WTC11 (cell line): ENCODE measurements around the gene C9orf72. TPM values are rescaled to one million over a fixed set of nuclear protein-coding genes. Genes with fewer than 3 reads are reported as not detected.

Experiments
- ATAC-seq: fragments of 200-7000 bp; cut with Tn5 transposase; 2 replicates; pipeline ENCODE4 v1.10.0; 2021; ENCODE audit warnings: mild to moderate bottlenecking, moderate library complexity
- CTCF ChIA-PET: fragments of 300-600 bp; sonication (Branson Sonifier 250); formaldehyde crosslinking; loops from one replicate; lab custom pipeline; 2021; ENCODE audit warnings: antibody characterized with exemption; lab: Charles Lee
- POLR2A ChIA-PET: fragments of 350-600 bp; sonication (Branson Sonifier 250); formaldehyde crosslinking; loops from one replicate; lab custom pipeline; 2021; ENCODE audit warnings: antibody characterized with exemption; lab: Charles Lee
- DNase-seq: peaks from one replicate; pipeline ENCODE4 v3.0.0; 2021; ENCODE audit warnings: low spot score
- H3K27ac Mint-ChIP-seq: 2 replicates; pipeline ENCODE4 v1.8.0; 2021; ENCODE audit warnings: mixed read lengths
- H3K27me3 Mint-ChIP-seq: 2 replicates; pipeline ENCODE4 v1.8.0; 2021; ENCODE audit warnings: low read depth, mild to moderate bottlenecking, moderate library complexity, mixed read lengths
- H3K36me3 Mint-ChIP-seq: 2 replicates; pipeline ENCODE4 v1.8.0; 2021; ENCODE audit warnings: mixed read lengths
- H3K4me1 Mint-ChIP-seq: 2 replicates; pipeline ENCODE4 v1.8.0; 2022; ENCODE audit warnings: mixed read lengths
- H3K4me3 Mint-ChIP-seq: 2 replicates; pipeline ENCODE4 v1.8.0; 2021; ENCODE audit warnings: mild to moderate bottlenecking, moderate library complexity, mixed read lengths
- H3K9me3 Mint-ChIP-seq: 2 replicates; pipeline ENCODE4 v1.8.0; 2021; ENCODE audit warnings: mixed read lengths
- CBFB ChIP-seq: sonication (generic); formaldehyde crosslinking; IDR thresholded peaks from 2 replicates; pipeline ENCODE4 v1.8.1; 2022; ENCODE audit warnings: mild to moderate bottlenecking, low read depth, missing genetic modification reagents
- CREM ChIP-seq: sonication (generic); formaldehyde crosslinking; IDR thresholded peaks from 2 replicates; pipeline ENCODE4 v1.8.1; 2022; ENCODE audit warnings: mild to moderate bottlenecking, missing genetic modification reagents, moderate library complexity
- FOXK1 ChIP-seq: sonication (generic); formaldehyde crosslinking; IDR thresholded peaks from 2 replicates; pipeline ENCODE4 v1.8.0; 2022; ENCODE audit warnings: mild to moderate bottlenecking, moderate library complexity, missing genetic modification reagents
- FOXP1 ChIP-seq: sonication (generic); formaldehyde crosslinking; IDR thresholded peaks from 2 replicates; pipeline ENCODE4 v1.8.0; 2022; ENCODE audit warnings: missing genetic modification reagents, mild to moderate bottlenecking, moderate library complexity, borderline replicate concordance
- GRHL2 ChIP-seq: fragments of 250-450 bp; sonication (Bioruptor Pico); IDR thresholded peaks from 2 replicates; pipeline ENCODE4 v1.8.0; 2022; ENCODE audit warnings: mild to moderate bottlenecking, moderate library complexity; ENCODE audit not compliant: insufficient replicate concordance, severe bottlenecking
- GTF2I ChIP-seq: fragments of 250-450 bp; sonication (Bioruptor Pico); conservative IDR thresholded peaks from 2 replicates; pipeline ENCODE4 v1.4.0; 2021; ENCODE audit warnings: mild to moderate bottlenecking
- JAZF1 ChIP-seq: fragments of 250-450 bp; sonication (Bioruptor Pico); IDR thresholded peaks from 2 replicates; pipeline ENCODE4 v1.9.0; 2021; ENCODE audit warnings: moderate library complexity, mild to moderate bottlenecking, inconsistent platforms
- JUN ChIP-seq: sonication (generic); formaldehyde crosslinking; IDR thresholded peaks from 2 replicates; pipeline ENCODE4 v1.8.0; 2023; ENCODE audit warnings: mild to moderate bottlenecking, missing genetic modification reagents
- KAT7 ChIP-seq: sonication (generic); formaldehyde crosslinking; IDR thresholded peaks from 2 replicates; pipeline ENCODE4 v1.8.1; 2023; ENCODE audit warnings: missing genetic modification reagents, mild to moderate bottlenecking, borderline replicate concordance
- MXD4 ChIP-seq: fragments of 250-450 bp; sonication (Bioruptor Pico); IDR thresholded peaks from 2 replicates; pipeline ENCODE4 v1.8.0; 2021; ENCODE audit warnings: mild to moderate bottlenecking, moderate library complexity, borderline replicate concordance
- MYBL2 ChIP-seq: sonication (generic); formaldehyde crosslinking; IDR thresholded peaks from 2 replicates; pipeline ENCODE4 v1.8.1; 2023; ENCODE audit warnings: mild to moderate bottlenecking, moderate library complexity, missing genetic modification reagents
- NR2C2 ChIP-seq: sonication (generic); formaldehyde crosslinking; IDR thresholded peaks from 2 replicates; pipeline ENCODE4 v1.8.0; 2022; ENCODE audit warnings: mild to moderate bottlenecking, missing genetic modification reagents
- TCF7 ChIP-seq: sonication (generic); formaldehyde crosslinking; IDR thresholded peaks from 2 replicates; pipeline ENCODE4 v1.8.0; 2022; ENCODE audit warnings: mild to moderate bottlenecking, low read depth, missing genetic modification reagents, moderate library complexity
- total RNA-seq: library from RNA; stranded (reverse); gene quantifications from 3 replicates; pipeline ENCODE4 v1.2.3, GENCODE V29; 2021
- TF ChIP-seq, protein P1 (sequence below): fragments of 250-450 bp; sonication (Bioruptor Pico); IDR thresholded peaks from 2 replicates; pipeline ENCODE4 v1.9.0; 2021; ENCODE audit warnings: mild to moderate bottlenecking, borderline replicate concordance
- TF ChIP-seq, protein P2 (sequence below): sonication (generic); formaldehyde crosslinking; IDR thresholded peaks from 2 replicates; pipeline ENCODE4 v1.8.1; 2023; ENCODE audit warnings: mild to moderate bottlenecking, missing genetic modification reagents, moderate library complexity
- TF ChIP-seq, protein P3 (sequence below): sonication (generic); formaldehyde crosslinking; IDR thresholded peaks from 2 replicates; pipeline ENCODE4 v1.8.0; 2022; ENCODE audit warnings: mild to moderate bottlenecking, missing genetic modification reagents
- TF ChIP-seq, protein P4 (sequence below): sonication (generic); formaldehyde crosslinking; IDR thresholded peaks from 2 replicates; pipeline ENCODE4 v1.8.0; 2022; ENCODE audit warnings: missing genetic modification reagents
- TF ChIP-seq, protein P5 (sequence below): fragments of 250-450 bp; sonication (Bioruptor Pico); IDR thresholded peaks from 2 replicates; pipeline ENCODE4 v1.9.0; 2021; ENCODE audit warnings: mild to moderate bottlenecking
- TF ChIP-seq, protein P6 (sequence below): sonication (generic); formaldehyde crosslinking; IDR thresholded peaks from 2 replicates; pipeline ENCODE4 v1.8.0; 2022; ENCODE audit warnings: mild to moderate bottlenecking, missing genetic modification reagents
- TF ChIP-seq, protein P7 (sequence below): sonication (generic); formaldehyde crosslinking; IDR thresholded peaks from 2 replicates; pipeline ENCODE4 v1.8.1; 2022; ENCODE audit warnings: low read depth, mild to moderate bottlenecking, moderate library complexity, missing genetic modification reagents, borderline replicate concordance

C9orf72 gene
- total RNA-seq, 1 experiment from 2014 or later, result 21.5 TPM

DNA sequence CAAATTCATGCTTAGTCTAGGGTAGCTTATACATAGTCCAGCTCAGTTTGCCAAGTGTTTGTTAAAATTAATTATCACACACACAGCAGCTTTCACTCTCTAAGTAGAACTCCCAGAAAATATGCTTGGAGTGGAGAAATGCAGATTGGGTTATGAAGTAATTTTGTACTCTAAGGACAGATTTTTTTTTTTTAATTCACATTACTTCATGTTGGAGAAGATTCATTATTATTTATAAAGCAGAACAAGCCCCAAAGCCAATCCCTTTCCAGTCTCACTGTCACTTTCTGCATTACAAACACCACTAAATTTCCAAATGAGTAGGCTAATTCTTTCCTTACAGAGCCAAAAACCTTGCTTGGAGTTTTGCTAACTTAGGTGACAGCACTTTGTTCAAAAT is 11.7 kb upstream of the C9orf72 start (continued):
- TF ChIP-seq, protein P1, sequence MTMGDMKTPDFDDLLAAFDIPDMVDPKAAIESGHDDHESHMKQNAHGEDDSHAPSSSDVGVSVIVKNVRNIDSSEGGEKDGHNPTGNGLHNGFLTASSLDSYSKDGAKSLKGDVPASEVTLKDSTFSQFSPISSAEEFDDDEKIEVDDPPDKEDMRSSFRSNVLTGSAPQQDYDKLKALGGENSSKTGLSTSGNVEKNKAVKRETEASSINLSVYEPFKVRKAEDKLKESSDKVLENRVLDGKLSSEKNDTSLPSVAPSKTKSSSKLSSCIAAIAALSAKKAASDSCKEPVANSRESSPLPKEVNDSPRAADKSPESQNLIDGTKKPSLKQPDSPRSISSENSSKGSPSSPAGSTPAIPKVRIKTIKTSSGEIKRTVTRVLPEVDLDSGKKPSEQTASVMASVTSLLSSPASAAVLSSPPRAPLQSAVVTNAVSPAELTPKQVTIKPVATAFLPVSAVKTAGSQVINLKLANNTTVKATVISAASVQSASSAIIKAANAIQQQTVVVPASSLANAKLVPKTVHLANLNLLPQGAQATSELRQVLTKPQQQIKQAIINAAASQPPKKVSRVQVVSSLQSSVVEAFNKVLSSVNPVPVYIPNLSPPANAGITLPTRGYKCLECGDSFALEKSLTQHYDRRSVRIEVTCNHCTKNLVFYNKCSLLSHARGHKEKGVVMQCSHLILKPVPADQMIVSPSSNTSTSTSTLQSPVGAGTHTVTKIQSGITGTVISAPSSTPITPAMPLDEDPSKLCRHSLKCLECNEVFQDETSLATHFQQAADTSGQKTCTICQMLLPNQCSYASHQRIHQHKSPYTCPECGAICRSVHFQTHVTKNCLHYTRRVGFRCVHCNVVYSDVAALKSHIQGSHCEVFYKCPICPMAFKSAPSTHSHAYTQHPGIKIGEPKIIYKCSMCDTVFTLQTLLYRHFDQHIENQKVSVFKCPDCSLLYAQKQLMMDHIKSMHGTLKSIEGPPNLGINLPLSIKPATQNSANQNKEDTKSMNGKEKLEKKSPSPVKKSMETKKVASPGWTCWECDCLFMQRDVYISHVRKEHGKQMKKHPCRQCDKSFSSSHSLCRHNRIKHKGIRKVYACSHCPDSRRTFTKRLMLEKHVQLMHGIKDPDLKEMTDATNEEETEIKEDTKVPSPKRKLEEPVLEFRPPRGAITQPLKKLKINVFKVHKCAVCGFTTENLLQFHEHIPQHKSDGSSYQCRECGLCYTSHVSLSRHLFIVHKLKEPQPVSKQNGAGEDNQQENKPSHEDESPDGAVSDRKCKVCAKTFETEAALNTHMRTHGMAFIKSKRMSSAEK (CRISPR knock-in tag), result no peak
- no peak for TF ChIP-seq JUN (CRISPR knock-in tag)
- TF ChIP-seq JAZF1 (CRISPR knock-in tag), result no peak
- no peak for TF ChIP-seq KAT7 (CRISPR knock-in tag)
- TF ChIP-seq, protein P2, sequence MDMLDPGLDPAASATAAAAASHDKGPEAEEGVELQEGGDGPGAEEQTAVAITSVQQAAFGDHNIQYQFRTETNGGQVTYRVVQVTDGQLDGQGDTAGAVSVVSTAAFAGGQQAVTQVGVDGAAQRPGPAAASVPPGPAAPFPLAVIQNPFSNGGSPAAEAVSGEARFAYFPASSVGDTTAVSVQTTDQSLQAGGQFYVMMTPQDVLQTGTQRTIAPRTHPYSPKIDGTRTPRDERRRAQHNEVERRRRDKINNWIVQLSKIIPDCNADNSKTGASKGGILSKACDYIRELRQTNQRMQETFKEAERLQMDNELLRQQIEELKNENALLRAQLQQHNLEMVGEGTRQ (CRISPR knock-in tag), result no peak

DNA sequence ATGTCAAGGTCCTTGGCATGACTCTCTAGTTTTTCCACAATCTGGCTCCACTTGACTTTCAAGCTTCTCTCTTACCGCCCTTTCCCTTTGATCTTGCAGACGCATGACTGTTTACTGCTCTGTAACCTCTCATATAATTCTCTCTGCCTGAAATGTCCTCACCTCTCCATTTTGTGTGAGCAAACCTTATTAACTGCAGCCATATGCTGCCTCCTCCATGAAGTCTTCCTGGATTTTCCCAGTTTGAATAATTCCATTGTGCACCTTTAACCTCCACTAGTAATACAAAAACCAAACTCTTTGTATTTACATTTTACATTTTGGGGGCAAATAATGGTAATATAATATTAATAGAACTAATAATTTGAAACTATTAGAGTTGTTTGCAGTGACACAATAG is 9.5 kb upstream of the C9orf72 start:
- Mint-ChIP-seq H3K36me3 (peaks cover 11% of the 10 kb centered on the region), H3K4me3 (no peak overlapping the region), H3K27ac (no peak overlapping the region), H3K9me3 (peaks cover 17% of the 10 kb centered on the region), H3K4me1 (no peaks in the 10 kb centered on the region), H3K27me3 (peaks cover 3% of the 10 kb centered on the region; the same call in 1 of the 2 replicates)
- POLR2A ChIA-PET, result no interaction called here
- ATAC-seq, result no peak
- CTCF ChIA-PET, result no interaction called here
- no peak for DNase-seq
- TF ChIP-seq NR2C2 (CRISPR knock-in tag) (no peak), CREM (CRISPR knock-in tag) (no peak), TCF7 (CRISPR knock-in tag) (no peak), FOXK1 (CRISPR knock-in tag) (no peak), GRHL2 (CRISPR knock-in tag) (no peak), GTF2I (CRISPR knock-in tag) (no peak), MXD4 (CRISPR knock-in tag) (no peak), CBFB (no peak), MYBL2 (CRISPR knock-in tag) (no peak), FOXP1 (CRISPR knock-in tag) (no peak)
- TF ChIP-seq, protein P3, sequence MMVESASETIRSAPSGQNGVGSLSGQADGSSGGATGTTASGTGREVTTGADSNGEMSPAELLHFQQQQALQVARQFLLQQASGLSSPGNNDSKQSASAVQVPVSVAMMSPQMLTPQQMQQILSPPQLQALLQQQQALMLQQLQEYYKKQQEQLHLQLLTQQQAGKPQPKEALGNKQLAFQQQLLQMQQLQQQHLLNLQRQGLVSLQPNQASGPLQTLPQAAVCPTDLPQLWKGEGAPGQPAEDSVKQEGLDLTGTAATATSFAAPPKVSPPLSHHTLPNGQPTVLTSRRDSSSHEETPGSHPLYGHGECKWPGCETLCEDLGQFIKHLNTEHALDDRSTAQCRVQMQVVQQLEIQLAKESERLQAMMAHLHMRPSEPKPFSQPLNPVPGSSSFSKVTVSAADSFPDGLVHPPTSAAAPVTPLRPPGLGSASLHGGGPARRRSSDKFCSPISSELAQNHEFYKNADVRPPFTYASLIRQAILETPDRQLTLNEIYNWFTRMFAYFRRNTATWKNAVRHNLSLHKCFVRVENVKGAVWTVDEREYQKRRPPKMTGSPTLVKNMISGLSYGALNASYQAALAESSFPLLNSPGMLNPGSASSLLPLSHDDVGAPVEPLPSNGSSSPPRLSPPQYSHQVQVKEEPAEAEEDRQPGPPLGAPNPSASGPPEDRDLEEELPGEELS (CRISPR knock-in tag), result no peak
- TF ChIP-seq, protein P4, sequence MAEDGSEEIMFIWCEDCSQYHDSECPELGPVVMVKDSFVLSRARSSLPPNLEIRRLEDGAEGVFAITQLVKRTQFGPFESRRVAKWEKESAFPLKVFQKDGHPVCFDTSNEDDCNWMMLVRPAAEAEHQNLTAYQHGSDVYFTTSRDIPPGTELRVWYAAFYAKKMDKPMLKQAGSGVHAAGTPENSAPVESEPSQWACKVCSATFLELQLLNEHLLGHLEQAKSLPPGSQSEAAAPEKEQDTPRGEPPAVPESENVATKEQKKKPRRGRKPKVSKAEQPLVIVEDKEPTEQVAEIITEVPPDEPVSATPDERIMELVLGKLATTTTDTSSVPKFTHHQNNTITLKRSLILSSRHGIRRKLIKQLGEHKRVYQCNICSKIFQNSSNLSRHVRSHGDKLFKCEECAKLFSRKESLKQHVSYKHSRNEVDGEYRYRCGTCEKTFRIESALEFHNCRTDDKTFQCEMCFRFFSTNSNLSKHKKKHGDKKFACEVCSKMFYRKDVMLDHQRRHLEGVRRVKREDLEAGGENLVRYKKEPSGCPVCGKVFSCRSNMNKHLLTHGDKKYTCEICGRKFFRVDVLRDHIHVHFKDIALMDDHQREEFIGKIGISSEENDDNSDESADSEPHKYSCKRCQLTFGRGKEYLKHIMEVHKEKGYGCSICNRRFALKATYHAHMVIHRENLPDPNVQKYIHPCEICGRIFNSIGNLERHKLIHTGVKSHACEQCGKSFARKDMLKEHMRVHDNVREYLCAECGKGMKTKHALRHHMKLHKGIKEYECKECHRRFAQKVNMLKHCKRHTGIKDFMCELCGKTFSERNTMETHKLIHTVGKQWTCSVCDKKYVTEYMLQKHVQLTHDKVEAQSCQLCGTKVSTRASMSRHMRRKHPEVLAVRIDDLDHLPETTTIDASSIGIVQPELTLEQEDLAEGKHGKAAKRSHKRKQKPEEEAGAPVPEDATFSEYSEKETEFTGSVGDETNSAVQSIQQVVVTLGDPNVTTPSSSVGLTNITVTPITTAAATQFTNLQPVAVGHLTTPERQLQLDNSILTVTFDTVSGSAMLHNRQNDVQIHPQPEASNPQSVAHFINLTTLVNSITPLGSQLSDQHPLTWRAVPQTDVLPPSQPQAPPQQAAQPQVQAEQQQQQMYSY (CRISPR knock-in tag), result no peak
- TF ChIP-seq, protein P5, sequence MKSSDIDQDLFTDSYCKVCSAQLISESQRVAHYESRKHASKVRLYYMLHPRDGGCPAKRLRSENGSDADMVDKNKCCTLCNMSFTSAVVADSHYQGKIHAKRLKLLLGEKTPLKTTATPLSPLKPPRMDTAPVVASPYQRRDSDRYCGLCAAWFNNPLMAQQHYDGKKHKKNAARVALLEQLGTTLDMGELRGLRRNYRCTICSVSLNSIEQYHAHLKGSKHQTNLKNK (CRISPR knock-in tag), result no peak
- TF ChIP-seq, protein P6, sequence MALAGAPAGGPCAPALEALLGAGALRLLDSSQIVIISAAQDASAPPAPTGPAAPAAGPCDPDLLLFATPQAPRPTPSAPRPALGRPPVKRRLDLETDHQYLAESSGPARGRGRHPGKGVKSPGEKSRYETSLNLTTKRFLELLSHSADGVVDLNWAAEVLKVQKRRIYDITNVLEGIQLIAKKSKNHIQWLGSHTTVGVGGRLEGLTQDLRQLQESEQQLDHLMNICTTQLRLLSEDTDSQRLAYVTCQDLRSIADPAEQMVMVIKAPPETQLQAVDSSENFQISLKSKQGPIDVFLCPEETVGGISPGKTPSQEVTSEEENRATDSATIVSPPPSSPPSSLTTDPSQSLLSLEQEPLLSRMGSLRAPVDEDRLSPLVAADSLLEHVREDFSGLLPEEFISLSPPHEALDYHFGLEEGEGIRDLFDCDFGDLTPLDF (CRISPR knock-in tag), result no peak
- TF ChIP-seq, protein P7, sequence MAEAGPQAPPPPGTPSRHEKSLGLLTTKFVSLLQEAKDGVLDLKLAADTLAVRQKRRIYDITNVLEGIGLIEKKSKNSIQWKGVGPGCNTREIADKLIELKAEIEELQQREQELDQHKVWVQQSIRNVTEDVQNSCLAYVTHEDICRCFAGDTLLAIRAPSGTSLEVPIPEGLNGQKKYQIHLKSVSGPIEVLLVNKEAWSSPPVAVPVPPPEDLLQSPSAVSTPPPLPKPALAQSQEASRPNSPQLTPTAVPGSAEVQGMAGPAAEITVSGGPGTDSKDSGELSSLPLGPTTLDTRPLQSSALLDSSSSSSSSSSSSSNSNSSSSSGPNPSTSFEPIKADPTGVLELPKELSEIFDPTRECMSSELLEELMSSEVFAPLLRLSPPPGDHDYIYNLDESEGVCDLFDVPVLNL (CRISPR knock-in tag), result no peak
